HT-29 (cell line): Measurements from ENCODE around the gene MYOZ3. TPM values are rescaled to one million over a fixed set of nuclear protein-coding genes. Genes with fewer than 3 reads are reported as not detected.

ENCODE experiments used
- DNase-seq: peaks from one replicate; pipeline ENCODE4 v3.0.0-alpha.2; 2015; ENCODE audit warnings: low spot score
- total RNA-seq: library from RNA; depleted of rRNA; stranded (reverse); fragments of >200 nt; shearing (Covaris generic); gene quantifications from 2 replicates; pipeline ENCODE4 v1.2.3, GENCODE V29; 2014

MYOZ3 gene
- total RNA-seq, 1 experiment from 2014 or later, result not detected

- no peak for DNase-seq
Observed at GRCh38 chr5:150658699-150659265, 2.3 kb upstream of the MYOZ3 start.

DNA sequence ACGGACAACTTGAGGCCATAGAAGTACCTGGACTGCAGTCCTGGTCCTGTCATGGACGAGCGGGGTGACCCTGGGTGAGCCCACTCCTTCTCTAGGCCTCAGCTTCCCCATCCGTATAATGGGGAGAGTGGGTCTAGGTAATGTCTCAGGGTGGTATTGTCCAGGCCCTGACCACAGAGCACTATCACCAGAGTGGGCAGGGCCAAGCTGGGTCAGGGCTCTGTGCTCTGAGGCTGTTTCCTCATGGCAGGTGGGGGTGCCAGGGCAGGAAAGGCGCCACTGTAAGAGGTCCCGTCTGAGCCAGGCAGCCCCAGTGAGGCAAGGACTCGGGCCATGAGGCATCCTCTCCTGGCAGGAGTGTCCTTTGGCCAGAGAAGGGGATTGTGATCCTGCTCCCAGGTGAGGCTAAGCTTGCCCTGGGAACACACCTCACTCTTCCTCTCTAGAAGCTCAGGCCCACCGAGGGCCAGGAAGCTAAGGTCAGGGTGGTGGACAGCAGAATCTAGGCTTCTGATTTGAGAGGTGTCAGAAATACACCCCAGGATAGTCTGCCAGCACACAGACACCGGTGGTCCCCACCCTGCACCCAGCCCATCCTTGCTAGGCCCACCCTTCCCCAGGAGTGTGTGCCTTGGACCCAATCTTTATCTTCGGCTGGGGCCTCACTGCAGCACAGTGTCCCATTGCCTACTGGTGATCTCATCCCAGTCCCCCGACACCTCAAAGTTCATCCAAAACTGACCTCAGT lies 1.5 kb upstream of the MYOZ3 start:
- no peak for DNase-seq

DNA sequence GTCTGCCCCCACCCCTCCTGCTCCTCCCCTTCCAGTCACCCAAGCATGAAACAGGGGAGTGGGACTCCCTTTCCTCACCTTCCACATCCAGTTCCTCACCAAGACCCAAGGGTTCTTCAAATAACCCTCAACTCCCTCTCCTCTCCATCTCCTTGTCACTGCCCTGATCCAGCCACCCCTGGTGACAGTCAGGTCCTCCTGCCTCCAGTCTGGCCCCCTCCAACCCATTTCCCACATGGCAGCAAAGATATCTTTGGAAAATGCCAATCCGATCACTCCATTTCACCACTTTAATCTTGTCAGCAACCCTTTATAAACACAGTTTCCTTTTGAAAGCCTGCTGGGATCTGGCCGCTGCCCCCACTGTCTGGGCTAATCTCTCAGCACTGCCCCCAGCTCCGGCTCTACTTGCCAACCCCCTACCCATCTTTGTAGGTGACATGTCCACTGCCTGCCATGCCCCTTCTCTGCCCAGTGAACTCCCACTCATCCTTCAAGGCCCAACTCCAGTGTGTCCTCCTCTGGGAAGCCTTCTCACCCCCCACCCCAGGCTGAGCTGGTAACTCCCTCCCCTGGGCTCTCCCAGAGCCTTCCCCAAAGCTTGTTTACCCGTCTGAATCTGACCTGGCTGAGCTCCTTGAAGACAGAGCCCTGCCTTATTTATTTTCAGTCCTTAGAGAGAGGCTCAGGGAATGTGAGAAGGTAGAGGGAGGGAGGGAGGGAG lies 781 bp upstream of the MYOZ3 start:
- no peak for DNase-seq

GRCh38 chr5:150661821-150662596 lies 958 bp downstream of the MYOZ3 start:
- DNase-seq, result no peak

DNA sequence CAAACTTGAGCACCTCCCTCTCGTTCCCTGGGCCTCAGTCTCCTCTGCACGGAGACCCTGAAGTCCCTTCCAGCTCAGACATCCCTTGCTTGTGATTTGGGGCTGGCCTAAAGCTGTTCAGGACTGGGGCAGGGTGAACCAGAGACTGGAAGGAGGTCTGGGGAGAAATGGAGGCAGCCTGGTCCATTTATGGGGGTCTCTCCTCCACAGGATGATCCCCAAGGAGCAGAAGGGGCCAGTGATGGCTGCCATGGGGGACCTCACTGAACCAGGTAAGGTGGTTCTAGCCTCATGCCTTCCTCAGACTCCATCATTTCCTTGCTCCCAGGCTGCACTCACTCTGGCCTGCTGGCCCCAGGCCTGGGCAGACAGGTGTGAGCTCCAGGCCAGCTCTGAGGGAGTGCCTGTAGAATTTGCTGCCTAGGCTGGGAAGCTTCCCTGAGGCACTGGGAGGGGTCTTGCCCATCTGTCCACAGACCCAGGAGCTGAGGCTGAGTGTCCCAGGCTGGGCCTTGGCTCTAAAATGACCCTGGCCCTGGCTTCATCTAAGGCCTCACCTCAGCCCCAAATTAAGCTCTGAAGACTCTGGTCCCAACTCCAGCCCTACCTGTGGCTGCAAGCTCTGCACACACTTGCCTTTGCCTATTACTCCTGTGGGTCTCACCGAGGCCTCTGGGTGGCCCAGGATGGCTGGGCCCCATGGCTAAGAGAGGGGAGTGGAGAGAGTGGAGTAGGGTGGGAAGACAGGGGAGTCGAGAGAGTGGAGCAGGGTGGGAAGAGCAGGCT lies 1.9 kb downstream of the MYOZ3 start:
- DNase-seq, result no peak

- no peak for DNase-seq
Observed at GRCh38 chr5:150663936-150664335, 2.9 kb downstream of the MYOZ3 start.

- no peak for DNase-seq
Observed at GRCh38 chr5:150665044-150665443, 4.0 kb downstream of the MYOZ3 start.

GRCh38 chr5:150670275-150670947 lies 9.4 kb downstream of the MYOZ3 start:
- DNase-seq, result no peak

- DNase-seq, result no peak
Observed at GRCh38 chr5:150670948-150671310, 9.9 kb downstream of the MYOZ3 start.

DNA sequence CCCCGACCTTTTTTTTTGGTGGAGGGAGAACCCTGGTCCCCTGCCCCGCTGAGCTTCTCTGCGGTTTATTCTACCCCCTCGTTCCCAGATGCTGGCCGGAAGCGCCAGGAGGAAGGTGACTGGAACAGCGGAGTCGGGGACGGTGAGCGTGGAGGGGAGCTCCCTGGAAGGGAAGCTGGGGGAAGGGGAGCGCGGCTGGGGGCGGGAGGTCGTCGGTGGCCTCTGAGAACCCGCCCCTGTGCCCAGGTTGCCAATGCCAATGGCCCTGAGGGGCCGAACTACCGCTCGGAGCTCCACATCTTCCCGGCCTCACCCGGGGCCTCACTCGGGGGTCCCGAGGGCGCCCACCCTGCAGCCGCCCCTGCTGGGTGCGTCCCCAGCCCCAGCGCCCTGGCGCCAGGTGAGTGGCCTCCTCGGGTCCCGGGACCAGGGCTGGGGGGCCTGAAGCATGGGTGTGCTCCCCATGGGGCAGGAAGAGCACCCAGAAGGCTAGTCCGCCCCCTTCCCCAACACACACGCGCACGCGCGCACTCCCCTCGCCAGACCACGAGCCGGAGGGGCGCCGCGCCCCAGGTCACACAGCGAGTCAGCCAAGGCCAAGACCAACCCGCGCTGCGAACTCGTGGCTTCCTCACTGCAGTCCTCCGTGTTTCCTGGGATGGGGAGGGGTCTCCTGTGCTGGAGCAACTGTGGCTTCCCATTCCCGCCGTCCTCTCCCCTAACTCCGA lies 10.6 kb downstream of the MYOZ3 start:
- no peak for DNase-seq

DNA sequence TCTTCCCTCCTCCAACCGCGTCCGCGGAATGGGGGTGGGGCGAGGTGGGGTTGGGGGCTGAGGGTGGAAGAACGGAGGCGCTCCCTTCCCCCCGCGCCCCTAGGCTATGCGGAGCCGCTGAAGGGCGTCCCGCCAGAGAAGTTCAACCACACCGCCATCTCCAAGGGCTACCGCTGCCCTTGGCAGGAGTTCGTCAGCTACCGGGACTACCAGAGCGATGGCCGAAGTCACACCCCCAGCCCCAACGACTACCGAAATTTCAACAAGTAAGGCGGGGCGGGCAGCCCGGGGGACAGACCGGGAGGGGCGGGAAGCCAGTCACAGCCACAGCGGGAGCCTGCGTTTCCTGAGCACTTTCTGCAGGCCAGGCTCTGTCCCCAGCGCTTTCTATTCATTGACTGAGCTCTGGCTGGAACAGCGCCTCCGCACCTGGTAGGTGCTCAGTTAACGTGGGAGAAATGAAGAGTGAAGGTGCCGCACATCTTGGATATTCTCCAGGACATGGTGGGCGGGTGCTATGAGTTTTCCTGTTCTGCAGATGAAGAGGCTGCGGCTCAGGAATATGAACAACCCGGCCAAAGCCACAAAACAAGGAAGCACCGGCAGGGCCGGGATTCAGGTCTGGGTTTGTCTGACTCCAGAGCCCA lies 11.3 kb downstream of the MYOZ3 start:
- DNase-seq, result peak; percentile 27

GRCh38 chr5:150672884-150673275 lies 11.8 kb downstream of the MYOZ3 start:
- no peak for DNase-seq

DNA sequence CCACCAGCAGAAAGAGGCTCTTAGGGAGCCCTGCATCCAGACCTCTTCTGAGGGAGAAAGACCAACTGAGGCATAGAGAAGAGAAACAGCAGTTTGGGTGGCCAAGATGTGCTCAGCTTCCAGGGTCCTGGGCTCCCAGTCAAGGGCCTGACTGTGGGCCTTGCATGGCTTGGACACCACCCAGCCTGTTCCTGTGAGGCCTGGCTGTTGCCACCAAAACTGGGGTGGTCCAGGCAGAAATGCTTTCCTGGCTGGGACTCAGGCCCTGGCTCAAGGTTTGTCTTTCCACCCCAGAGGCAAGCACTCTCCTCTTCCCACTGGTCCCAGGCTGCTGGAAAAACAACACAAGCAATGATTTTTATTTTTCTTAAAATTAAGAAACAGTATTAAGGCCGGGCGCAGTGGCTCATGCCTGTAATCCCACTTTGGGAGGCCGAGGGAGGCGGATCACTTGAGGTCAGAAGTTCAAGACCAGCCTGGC lies 13.3 kb downstream of the MYOZ3 start:
- no peak for DNase-seq

GRCh38 chr5:150675069-150675468 lies 14.0 kb downstream of the MYOZ3 start:
- DNase-seq, result no peak

DNA sequence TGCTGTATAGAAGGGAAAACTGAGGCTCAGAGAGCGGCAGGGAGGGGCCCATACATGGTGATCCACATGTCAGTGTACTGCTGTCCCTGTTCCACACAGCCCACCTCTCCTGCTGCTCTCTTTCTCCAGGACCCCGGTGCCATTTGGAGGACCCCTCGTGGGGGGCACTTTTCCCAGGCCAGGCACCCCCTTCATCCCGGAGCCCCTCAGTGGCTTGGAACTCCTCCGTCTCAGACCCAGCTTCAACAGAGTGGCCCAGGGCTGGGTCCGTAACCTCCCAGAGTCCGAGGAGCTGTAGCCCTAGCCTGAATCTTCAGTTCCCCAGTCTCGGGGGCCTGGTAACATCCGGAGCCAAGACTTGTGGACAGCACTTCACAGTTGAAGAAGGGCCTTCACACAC lies 15.5 kb downstream of the MYOZ3 start:
- no peak for DNase-seq

DNA sequence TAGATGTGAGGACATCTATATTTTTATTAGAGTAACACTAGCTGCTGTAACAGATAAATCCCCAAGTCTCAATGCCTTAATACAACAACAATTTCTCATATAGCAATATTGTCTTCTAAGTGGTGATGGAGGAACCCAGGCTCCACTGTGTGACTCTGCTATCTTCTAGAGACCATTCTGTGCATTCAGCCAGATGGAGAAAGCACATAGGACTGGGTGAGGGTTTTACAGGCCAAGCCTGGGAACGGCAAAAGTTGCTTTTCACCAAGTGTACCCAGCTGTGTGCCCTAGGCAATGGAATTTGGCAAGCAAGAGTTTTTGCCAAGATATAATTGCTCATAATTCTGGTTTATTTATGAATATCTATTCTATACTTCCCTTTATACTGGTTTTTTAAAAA lies 28.1 kb downstream of the MYOZ3 start:
- DNase-seq, result no peak

GRCh38 chr5:150690760-150691159 lies 29.7 kb downstream of the MYOZ3 start:
- DNase-seq, result no peak

- no peak for DNase-seq
Observed at GRCh38 chr5:150692276-150692675, 31.2 kb downstream of the MYOZ3 start.

GRCh38 chr5:150694612-150695011 lies 33.6 kb downstream of the MYOZ3 start:
- no peak for DNase-seq

- DNase-seq, result no peak
Observed at GRCh38 chr5:150700246-150700593, 39.2 kb downstream of the MYOZ3 start.
